HepG2 (cell line): Measurements from ENCODE around the gene COASY. TPM values are rescaled to one million over a fixed set of nuclear protein-coding genes. Genes with fewer than 3 reads are reported as not detected.

Source experiments
- AGO2 ChIP-seq: fragments of 200-400 bp; formaldehyde crosslinking; optimal IDR thresholded peaks from 2 replicates; pipeline ENCODE3; 2017; ENCODE audit warnings: mild to moderate bottlenecking, low read depth, low read length, moderate library complexity
- AKAP8 ChIP-seq: sonication (generic); formaldehyde crosslinking; IDR thresholded peaks from 2 replicates; pipeline ENCODE4 v1.5.1; 2020; ENCODE audit warnings: mild to moderate bottlenecking, missing genetic modification reagents
- DMTF1 ChIP-seq: sonication (generic); formaldehyde crosslinking; IDR thresholded peaks from 2 replicates; pipeline ENCODE4 v1.4.0; 2020; ENCODE audit warnings: mild to moderate bottlenecking, missing genetic modification reagents
- HINFP ChIP-seq: sonication (generic); formaldehyde crosslinking; IDR thresholded peaks from 2 replicates; pipeline ENCODE4 v1.4.0; 2020; ENCODE audit warnings: low read depth, mild to moderate bottlenecking, missing genetic modification reagents
- NR1H2 ChIP-seq: sonication (generic); formaldehyde crosslinking; IDR thresholded peaks from 2 replicates; pipeline ENCODE4 v1.8.1; 2022; ENCODE audit warnings: low read depth, missing genetic modification reagents, borderline replicate concordance
- PRDM10 ChIP-seq: sonication (generic); formaldehyde crosslinking; IDR thresholded peaks from 2 replicates; pipeline ENCODE4 v1.4.0; 2020; ENCODE audit warnings: low read depth, missing genetic modification reagents
- REPIN1 ChIP-seq: sonication (generic); formaldehyde crosslinking; IDR thresholded peaks from 2 replicates; pipeline ENCODE4 v1.8.0; 2022; ENCODE audit warnings: missing genetic modification reagents, low read depth, mild to moderate bottlenecking, borderline replicate concordance
- SRF ChIP-seq: IDR thresholded peaks from 2 replicates; pipeline ENCODE4 v1.6.1; 2011; ENCODE audit warnings: mild to moderate bottlenecking, low read depth, low read length, moderate library complexity
- TAF15 ChIP-seq: fragments of 200-400 bp; formaldehyde crosslinking; IDR thresholded peaks from one replicate; pipeline ENCODE4 v1.6.1; 2018; ENCODE audit warnings: mild to moderate bottlenecking, low read depth, low read length; ENCODE audit not compliant: poor library complexity, severe bottlenecking
- TRAFD1 ChIP-seq: sonication (generic); formaldehyde crosslinking; IDR thresholded peaks from 2 replicates; pipeline ENCODE4 v1.5.1; 2020; ENCODE audit warnings: missing genetic modification reagents, mild to moderate bottlenecking, borderline replicate concordance
- U2AF1 ChIP-seq: fragments of 200-400 bp; formaldehyde crosslinking; optimal IDR thresholded peaks from 2 replicates; pipeline ENCODE3; 2017; ENCODE audit warnings: mild to moderate bottlenecking, low read depth, low read length
- ZNF20 ChIP-seq: sonication (generic); formaldehyde crosslinking; IDR thresholded peaks from 2 replicates; pipeline ENCODE4 v1.4.0; 2020; ENCODE audit warnings: mild to moderate bottlenecking, moderate library complexity, missing genetic modification reagents
- ZNF256 ChIP-seq: sonication (generic); formaldehyde crosslinking; conservative IDR thresholded peaks from 2 replicates; pipeline ENCODE4 v1.4.0; 2020; ENCODE audit warnings: missing genetic modification reagents
- ZNF354B ChIP-seq: sonication (generic); formaldehyde crosslinking; IDR thresholded peaks from 2 replicates; pipeline ENCODE4 v1.8.0; 2022; ENCODE audit warnings: mild to moderate bottlenecking, missing genetic modification reagents
- ZNF362 ChIP-seq: sonication (generic); formaldehyde crosslinking; IDR thresholded peaks from 2 replicates; pipeline ENCODE4 v1.4.0; 2020; ENCODE audit warnings: missing genetic modification reagents, mild to moderate bottlenecking, borderline replicate concordance
- ZSCAN25 ChIP-seq: sonication (generic); formaldehyde crosslinking; IDR thresholded peaks from 2 replicates; pipeline ENCODE4 v1.8.0; 2022; ENCODE audit warnings: mild to moderate bottlenecking, missing genetic modification reagents
- polyA plus RNA-seq, 8 experiments: library from polyadenylated mRNA; depleted of rRNA in 3 of 8; stranded (reverse) in 7 of 8; unstranded in 1 of 8; fragments of >200 nt; fragmentation: Illumina TruSeq in 4 of 8; extraction: Trizol in 4 of 8; gene quantifications; 2 replicates each; pipeline versions ENCODE4 v1.2.1 to v1.2.3, GENCODE V29; 2011 to 2016; ENCODE audit warnings: low read depth in 4 of 8, missing spikeins in 1 of 8, mixed read lengths in 1 of 8; ENCODE audit not compliant: insufficient read depth in 1 of 8
- total RNA-seq, 5 experiments: library from RNA; depleted of rRNA; stranded (reverse); fragments of >200 nt; fragmentation: Illumina TruSeq; extraction: Trizol; gene quantifications; 2 replicates each; pipeline ENCODE4 v1.2.3, GENCODE V29; 2016; ENCODE audit warnings: low read depth in 1 of 5

COASY gene
- total and polyA plus RNA-seq, 2 of the 13 experiments (the other 11 are each of a cell fraction or from before 2014, with no cell fraction given), result 90.7 to 125 TPM

- TF ChIP-seq PRDM10 (CRISPR knock-in tag) (no peak), AKAP8 (peak; percentile 60; the same call in 1 of the 2 replicates), ZNF20 (CRISPR knock-in tag) (no peak), TRAFD1 (CRISPR knock-in tag) (peak; percentile 93; the same call in 1 of the 2 replicates), ZSCAN25 (CRISPR knock-in tag) (peak; percentile 73; the same call in 1 of the 2 replicates), TAF15 (peak; percentile 99), HINFP (CRISPR knock-in tag) (peak; percentile 90; the same call in 1 of the 2 replicates), REPIN1 (peak; percentile 86), DMTF1 (0 out of 2 replicates have a peak, but pooled peaks have one; percentile 53), U2AF1 (peak; percentile 92), ZNF362 (CRISPR knock-in tag) (no peak), ZNF256 (CRISPR knock-in tag) (no peak), ZNF354B (CRISPR knock-in tag) (peak; percentile 17; the same call in 1 of the 2 replicates), NR1H2 (CRISPR knock-in tag) (peak; percentile 44; the same call in 1 of the 2 replicates), AGO2 (peak; percentile 98), SRF (no peak)
These were observed 15.8 kb downstream of the COASY start, which contains the start of gene PSMC3IP (continued) for GRCh38 chr17:42577532-42578281.
